ENCODE data around the gene FKBP10.

DNA sequence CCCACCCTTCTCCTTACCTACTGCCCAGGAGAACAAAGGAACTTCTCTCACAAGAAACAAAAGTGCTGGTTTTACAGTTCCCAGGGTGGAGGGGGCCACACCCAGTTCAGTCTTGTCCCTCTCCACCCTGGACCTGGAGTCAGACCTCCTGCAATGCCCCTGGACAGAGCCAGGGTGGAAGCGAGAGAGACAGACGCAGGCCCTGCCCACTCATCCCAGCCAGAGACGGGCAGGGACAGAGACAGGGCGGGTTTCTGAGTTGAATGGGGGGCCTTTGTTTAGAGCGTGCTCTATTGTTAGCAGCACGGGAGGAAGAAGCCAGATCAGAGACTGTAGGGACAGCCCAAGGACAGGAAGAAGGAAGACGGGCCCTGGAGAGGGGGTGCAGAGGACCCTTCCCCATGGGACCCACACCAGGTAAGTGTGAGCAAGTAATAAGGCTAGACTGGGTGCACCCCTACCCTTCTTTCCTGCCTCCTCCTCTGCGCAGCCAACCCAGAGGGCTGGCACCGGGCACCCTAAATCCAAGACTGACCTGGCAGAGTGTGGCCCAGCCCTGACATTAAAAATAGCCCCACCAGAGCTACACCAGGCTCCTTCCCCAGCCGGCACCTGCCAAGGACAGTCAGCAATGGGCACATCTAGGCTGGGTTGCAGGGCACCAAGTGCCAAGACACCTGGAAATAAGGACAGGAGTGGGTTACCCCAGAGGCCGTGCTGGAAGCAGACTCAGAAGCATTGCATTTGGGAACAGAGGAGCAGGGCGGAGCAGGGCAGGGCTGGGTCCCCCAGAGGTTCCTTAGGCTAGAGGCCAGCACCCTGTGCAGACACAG, 37.2 kb upstream of the FKBP10 start:
- TF ChIP-seq SMC3 (IDR thresholded peaks at IDR 0.05; ENCODE audit: borderline replicate concordance, low read length): no peak
- TF ChIP-seq NR2C1 (IDR thresholded peaks at IDR 0.05): no peak

Measured in GM12878 (cell line).